Measurements from ENCODE around the gene BCL3. TPM values are rescaled to one million over a fixed set of nuclear protein-coding genes. Genes with fewer than 3 reads are reported as not detected.
"Not testable (repeated sequence)": the region's sequence is repeated elsewhere in the genome, so short reads cannot be mapped to it uniquely, and the experiment has no call there.

Gene BCL3
- total RNA-seq, 1 donor from 2014 or later = 68.4 TPM

DNA sequence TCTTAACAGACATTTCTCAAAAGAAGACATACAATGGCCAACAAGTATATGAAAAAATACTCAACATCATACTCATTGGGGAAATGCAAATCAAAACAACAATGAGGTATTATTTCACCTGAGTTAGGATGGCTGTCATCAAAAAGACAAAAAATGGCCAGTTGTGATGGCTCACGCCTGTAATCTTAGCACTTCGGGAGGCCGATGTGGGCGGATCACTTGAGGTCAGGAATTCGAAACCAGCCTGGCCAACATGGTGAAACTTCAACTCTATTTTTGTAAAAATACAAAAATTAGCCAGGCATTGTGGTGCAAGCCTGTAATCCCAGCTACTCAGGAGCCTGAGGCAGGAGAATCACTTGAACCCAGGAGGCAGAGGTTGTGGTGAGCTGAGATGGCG, 27.6 kb upstream of the BCL3 start:
- DNase-seq (ENCODE audit: low spot score) = no peak

- not testable (repeated sequence) for DNase-seq (ENCODE audit: low spot score)
Observed at GRCh38 chr19:44721369-44721768, 27.1 kb upstream of the BCL3 start.

GRCh38 chr19:44722131-44723121, 26.1 kb upstream of the BCL3 start:
- DNase-seq (ENCODE audit: low spot score) = no peak

- DNase-seq (ENCODE audit: low spot score) = no peak
Observed at GRCh38 chr19:44723299-44723951, 25.1 kb upstream of the BCL3 start.

DNA sequence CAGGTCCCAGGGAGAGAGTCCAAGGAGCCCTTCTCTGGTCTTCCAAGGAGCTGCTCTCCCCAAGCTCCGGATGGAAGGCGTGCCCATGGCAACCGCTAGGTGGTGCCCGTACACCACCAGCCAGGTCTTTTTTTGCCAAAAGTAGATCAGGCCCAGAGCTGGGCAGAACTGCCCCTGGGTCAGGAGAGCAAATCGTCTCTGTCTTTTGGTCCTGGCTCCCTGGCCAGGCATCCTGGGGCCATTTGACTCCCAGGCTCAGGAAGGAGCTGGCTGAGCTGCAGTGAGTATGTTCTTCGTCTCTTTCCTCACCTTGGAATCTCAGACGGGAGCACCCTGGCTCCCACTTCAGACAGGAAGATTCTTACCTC, 24.6 kb upstream of the BCL3 start:
- DNase-seq (ENCODE audit: low spot score) = peak; percentile 90

GRCh38 chr19:44725251-44725650, 23.3 kb upstream of the BCL3 start:
- no peak for DNase-seq (ENCODE audit: low spot score)

DNA sequence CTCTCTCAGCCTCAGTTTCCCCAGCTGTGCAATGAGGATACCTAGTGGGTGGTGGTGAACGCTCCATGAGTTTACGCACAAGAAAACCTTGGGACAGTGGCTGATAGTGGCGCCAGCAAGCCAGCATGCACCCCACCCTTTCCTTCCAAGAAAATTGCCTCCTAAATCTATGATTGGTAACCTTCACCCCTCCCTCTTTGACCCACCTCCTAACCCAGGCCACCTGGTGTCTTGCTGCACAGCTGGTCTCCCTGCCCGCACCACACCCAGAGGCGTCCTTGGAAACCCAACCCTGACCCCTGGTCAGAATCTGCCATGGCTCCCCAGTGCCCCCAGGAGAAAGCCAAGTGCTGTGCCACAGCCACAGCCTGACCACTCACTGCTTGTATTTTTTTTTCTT, 22.8 kb upstream of the BCL3 start:
- no peak for DNase-seq (ENCODE audit: low spot score)

- no peak for DNase-seq (ENCODE audit: low spot score)
Observed at GRCh38 chr19:44726465-44726864, 22.0 kb upstream of the BCL3 start.

DNA sequence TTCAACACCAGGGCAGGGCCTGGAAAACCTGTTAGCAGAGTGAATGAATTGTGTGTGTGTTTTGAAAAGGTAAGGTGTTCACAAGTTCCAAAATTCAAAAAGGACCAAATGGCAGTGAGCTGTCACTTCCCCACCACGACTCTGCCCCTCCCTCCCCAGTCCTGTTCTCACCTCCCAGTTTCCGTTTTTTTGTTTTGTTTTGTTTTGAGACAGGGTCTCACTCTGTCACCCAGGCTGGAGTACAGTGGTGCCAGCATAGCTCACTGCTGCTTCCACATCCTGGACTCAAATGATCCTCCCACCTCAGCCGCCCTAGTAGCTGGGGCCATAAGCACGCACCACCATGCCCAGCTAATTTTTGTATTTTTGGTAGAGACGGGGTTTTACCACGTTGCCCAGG, 20.3 kb upstream of the BCL3 start:
- no peak for DNase-seq (ENCODE audit: low spot score)

GRCh38 chr19:44729516-44730033, 18.9 kb upstream of the BCL3 start:
- DNase-seq (ENCODE audit: low spot score) = no peak

GRCh38 chr19:44731081-44731480, 17.4 kb upstream of the BCL3 start:
- DNase-seq (ENCODE audit: low spot score) = no peak

- no peak for DNase-seq (ENCODE audit: low spot score)
Observed at GRCh38 chr19:44731622-44732021, 16.9 kb upstream of the BCL3 start.

DNA sequence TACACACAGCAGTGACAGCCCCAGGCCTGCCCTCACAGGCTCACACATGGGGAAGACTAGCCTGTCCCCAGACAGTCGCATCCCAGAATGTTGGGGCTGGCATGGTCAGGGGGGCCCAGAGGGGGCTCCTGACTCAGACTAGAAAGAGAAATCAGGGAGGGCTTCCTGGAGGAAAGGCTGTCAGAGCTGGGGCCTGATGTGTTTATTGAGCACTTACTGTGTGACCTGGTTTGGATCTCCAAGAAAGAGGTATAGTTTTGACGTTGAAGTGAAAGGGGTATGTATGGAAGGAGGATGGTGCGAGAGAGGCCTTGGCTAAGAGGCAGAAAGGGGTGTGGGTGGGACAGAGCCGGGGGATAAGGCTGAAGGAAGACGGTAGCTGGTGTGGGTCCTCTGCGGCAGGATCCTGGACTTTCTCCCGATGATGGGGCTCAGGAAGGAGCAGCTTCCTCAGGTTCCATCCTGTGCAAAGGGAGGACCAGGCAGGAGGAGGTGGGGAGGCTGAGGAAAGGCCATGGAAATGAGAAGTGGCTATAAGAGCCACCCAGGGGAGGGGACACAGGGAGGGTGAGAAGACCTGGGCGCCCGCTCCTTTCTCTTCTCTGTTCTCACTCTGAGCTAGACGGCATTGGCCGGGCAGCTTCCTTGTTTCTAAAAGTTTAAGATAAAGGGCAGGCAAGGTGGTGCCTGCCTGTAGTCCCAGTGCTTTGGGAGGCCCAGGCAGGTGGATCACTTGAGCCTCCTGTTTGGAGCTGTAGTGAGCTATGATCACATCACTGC, 16.1 kb upstream of the BCL3 start:
- no peak for DNase-seq (ENCODE audit: low spot score)

- DNase-seq (ENCODE audit: low spot score) = no peak
Observed at GRCh38 chr19:44734357-44734756, 14.2 kb upstream of the BCL3 start.

GRCh38 chr19:44735011-44735410, 13.5 kb upstream of the BCL3 start:
- DNase-seq (ENCODE audit: low spot score) = no peak

DNA sequence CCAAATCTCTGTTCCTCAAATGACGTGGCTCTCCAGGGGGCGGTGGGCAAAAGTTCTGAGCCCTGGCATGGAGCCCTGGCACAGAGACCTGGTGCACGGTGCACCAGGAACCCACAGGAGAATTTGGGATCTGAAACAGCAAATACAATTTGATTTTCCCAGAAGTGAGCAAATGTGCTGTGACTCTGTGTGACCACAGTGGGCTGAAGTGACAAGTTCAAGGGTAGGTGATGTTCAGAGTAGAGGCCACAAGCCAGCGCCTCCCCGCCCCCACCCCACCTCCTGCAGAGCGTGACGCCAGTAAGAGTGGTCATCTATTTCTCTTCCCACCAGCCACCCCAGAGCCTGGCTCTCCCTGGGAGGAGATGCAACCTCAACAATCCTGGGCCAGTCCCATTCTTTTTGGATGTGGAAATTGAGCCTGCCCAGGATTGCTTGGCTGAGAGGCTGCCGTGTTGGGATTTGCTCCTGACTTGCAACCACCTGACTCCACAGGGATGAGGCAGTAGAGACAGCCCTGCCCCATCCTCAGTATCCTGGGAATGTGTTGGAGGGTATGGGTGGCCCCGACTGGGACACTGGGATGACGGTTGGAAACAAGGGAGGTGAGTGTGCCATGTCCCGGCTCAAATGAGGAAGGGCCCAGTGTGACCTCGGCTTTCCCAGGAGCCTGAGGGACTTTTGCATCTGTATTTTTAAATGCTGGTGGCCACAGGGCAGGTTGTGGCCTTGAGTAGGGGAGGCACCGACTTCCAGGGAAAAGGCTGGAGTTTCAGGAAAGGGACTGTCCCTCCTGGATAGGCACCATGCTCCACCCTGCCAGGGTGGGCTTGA, 11.1 kb upstream of the BCL3 start:
- DNase-seq (ENCODE audit: low spot score) = no peak

DNA sequence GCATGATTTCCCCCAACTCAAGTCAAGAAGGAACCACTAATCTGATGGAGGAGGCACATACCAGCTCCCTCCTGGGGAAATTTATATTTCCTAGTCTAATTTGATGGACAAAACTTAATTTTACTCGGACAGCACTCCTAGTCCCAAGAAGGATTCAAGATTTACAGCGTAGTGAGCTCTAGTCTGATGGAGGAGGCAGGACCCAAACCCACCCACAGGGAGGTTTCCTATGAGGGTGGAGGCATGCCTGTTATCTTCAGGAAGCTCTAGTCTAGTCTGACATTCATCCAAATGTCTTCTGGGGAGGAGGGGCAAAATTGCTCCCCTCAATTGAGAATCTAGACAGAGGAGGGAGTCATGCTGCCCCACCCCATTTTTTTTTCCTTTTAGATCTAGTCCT, 10.4 kb upstream of the BCL3 start:
- DNase-seq (ENCODE audit: low spot score) = no peak

GRCh38 chr19:44738603-44739558, 9.6 kb upstream of the BCL3 start:
- DNase-seq (ENCODE audit: low spot score) = no peak

GRCh38 chr19:44740351-44740824, 8.1 kb upstream of the BCL3 start:
- DNase-seq (ENCODE audit: low spot score) = no peak

- no peak for DNase-seq (ENCODE audit: low spot score)
Observed at GRCh38 chr19:44741258-44741731, 7.2 kb upstream of the BCL3 start.
